WTC11 (cell line): ENCODE data around the gene MEF2B.

Experiments
- CREM ChIP-seq: sonication (generic); formaldehyde crosslinking; IDR thresholded peaks from 2 replicates; pipeline ENCODE4 v1.8.1; 2022; ENCODE audit warnings: mild to moderate bottlenecking, missing genetic modification reagents, moderate library complexity
- CTCF ChIP-seq: fragments of 200-600 bp; IDR thresholded peaks from 2 replicates; pipeline ENCODE4 v1.8.0; 2022; ENCODE audit warnings: antibody characterized with exemption
- MYBL2 ChIP-seq: sonication (generic); formaldehyde crosslinking; IDR thresholded peaks from 2 replicates; pipeline ENCODE4 v1.8.1; 2023; ENCODE audit warnings: mild to moderate bottlenecking, moderate library complexity, missing genetic modification reagents

- TF ChIP-seq CTCF: no peak
- no peak for TF ChIP-seq CREM (CRISPR knock-in tag)
- TF ChIP-seq MYBL2 (CRISPR knock-in tag): no peak
Observed at GRCh38 chr19:19138109-19138981, 31.7 kb downstream of the MEF2B start, which contains the start of gene TMEM161A.
